HG03342 (cell line): ENCODE results near the gene TBC1D9.

ENCODE experiments used
- ATAC-seq: cut with Tn5 transposase; IDR thresholded peaks from one replicate; pipeline ENCODE4 v1.9.1; 2021; ENCODE audit warnings: mild to moderate bottlenecking, moderate library complexity; ENCODE audit not compliant: unreplicated experiment

TBC1D9 gene

DNA sequence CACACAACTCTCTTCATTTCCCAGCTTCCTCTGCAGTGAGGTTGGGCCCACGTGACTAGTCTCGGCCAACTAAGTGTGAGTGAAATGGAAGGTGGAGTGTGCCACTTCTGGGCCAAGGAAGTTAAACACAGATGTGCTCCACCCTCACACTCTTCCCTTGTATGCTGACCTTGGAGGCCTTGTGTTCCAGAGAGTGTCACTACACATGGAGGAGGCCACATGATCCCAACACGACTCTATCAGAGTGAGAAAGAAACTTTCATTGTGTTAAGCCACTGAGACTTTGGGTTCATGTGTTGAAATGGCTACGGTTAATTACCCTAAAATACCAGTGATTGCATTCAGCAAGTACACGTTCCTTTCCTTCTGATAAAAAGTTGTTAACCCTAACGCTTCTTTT, 55.1 kb downstream of the TBC1D9 start:
- ATAC-seq, result no peak

DNA sequence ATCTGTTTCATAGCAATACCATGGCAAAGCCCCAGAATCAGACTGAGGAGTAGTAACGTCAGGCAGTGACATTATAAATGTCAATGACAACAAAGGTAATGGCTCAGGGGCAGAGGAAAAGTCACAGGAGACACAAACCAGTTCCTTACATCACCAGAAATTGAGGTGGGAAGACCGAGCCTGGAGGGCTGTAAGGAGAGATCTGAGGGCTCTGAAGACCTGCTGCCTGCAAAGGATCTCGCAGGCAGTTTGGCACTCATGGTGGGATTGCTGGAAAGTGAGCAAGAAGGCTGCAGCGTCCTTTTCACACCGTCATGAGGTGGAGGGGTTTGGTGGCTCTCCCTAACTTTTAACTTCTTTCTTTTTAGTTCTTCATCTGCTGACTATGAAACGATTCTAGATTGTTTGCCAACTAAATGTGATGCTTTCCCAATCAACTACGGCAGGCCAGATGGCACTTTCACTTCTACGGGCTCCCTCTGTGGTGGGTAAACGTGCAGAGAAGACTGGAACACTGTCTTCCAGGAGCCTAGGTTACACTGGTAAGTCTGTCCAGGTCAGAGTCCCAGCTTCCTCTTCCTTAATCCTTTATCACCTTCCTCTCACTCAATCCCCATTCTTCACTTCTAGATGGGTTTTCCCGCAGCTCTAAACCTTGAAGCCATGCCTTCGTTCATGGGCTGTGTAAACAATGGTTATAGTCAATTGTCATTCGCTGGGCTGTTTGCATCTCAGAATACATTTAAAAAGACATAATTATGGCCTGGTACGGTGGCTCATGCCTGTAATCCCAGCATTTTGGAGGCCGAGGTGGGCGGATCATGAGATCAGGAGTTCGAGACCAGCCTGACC, 58.2 kb downstream of the TBC1D9 start:
- no peak for ATAC-seq

DNA sequence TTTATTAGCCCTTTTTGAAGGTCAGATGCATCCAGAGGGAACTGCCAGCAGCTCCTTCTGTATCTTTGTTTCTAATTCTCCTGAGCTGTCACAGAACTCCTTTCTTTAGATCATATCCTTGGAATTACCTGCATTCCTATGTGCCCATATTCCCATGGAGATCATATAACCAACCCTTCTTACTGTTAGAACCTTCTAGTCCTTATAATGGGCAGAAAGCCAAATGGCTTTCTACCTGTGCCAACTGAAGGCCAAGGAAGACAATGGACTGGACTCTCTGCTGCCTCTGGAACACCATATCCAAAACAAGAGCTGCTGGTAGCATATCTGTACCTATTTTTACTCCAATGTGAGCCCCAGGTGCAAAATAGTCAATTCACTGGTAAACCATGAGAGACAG, 60.7 kb downstream of the TBC1D9 start:
- ATAC-seq, result no peak

DNA sequence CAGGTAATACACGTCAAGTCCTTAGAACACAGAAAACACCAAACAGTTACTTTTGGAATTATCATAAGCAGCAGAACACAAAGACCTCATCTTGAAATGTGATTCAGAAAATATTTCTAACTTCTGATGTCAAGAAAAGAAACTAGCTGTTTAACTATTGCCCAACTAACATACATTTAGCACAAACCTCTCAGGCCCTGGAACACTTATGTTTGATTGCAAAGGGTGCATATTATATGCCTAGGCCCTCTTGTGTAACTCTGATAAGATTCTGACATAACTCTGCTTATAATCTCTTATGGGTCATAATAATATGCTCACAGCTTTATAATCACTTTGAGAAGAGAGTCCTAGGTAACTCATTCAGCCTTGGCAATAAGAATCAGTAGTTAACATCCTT, 62.6 kb downstream of the TBC1D9 start:
- ATAC-seq, result no peak

DNA sequence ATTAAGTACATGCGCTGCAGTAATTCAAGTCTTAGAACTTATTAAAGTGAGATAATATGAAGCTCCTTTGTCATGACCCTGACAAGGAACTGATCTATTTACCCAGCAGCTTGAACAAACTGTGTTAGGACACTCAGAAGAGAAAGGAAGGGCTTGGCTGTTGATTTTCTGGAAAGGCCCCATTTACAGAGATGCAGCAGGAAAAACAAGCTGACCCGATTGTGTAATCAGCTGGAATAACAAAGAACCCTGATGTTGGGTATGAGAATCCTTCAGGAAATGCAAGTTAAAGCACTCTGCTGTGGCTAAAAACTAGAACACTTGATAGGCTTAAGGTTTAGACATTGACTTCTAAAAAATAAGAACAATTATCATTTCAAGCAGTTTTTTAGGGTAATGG, 64.8 kb downstream of the TBC1D9 start:
- ATAC-seq, result no peak

DNA sequence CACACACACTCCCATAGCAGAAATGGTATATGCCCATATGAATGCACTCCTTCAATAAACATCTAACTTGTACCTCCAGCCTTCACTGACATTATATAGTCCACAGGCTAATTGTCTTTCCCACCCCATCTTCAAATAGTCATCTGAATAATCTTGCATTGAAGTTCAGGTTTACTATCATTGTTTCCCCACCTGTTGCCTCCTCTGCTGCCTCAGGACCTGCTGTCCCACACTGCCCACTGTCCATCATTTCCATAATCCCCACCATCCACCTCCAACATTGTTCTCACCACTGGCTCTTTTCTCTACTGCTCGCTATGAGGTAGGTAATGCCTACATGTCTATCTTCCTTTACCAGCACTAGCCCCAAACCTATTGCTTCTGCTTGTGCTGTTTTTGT, 66.1 kb downstream of the TBC1D9 start:
- no peak for ATAC-seq

DNA sequence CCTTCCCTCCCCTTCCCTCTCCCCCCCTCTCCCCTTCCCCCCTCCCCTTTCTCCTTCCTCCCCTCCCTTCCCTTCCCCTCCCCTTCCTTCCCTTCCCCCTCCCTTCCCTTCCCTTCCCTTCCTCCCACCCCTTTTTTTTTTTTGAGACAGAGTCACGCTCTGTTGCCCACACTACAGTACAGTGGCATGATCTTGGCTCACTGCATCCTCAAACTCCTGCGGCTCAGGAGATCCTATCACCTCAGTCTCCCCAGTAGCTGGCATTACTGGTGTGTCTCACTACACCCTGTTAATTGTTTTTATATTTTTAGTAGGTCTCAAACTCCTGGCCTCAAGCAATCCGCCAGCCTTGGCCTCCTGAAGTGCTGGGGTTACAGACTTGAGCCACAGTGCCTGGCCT, 66.6 kb downstream of the TBC1D9 start:
- ATAC-seq, result no peak

DNA sequence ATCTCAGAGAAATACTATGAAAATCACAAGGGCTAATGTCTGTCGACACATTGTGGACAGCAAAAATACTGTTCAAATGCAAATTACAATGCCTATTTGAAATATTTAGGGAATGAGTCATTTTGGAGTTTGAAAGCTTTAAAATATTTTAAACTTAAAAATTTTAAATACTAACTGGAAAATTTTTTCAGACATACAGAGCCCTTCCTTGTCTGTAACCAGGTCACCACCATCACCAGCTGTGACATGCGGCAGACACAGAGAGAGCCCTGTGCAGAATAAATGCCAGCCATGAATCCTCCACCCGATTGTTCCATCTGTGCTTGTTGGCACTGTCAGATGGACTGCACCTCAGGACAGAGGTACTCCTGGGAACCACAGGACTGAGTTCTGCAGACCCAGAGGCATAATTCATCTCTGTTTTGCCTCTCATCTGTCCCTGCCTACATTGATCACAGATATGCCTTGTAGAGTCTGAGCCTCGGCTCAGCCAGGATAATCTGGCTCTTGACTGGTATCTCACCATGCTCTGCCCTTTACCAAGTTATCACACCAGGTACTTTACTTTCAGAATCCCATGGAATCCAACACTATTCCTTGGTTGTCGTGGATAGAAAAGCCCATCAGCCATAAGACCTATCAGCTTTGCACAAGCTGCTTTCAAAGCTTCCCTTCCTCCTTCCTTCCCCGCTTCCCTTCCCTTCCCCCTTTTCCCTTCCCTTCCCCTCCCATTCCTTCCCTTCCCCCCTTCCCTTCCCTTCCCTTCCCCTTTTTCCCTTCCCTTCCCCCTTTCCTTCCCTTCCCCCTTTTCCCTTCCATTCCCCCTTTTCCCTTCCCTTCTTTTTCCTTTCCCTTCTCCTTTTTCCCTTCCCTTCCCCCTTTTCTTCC, 67.2 kb downstream of the TBC1D9 start:
- no peak for ATAC-seq

DNA sequence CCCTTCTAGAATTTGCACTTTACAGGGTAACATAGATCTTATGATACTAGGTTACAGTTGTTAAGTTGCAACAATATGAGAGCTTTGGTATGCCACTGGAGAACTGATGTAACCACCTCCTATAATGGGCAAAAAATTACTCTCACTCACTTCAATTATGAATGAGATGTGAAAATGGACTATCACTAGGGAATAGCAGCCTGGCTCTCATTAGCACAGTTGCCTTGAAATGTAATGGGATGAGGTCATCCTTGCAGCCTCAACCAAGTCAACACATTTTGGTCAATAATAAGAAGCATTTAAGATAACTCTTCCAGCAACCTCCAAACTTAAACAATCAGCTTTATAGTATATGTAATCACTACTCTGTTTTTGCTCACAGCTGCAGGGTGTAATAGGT, 69.4 kb downstream of the TBC1D9 start:
- no peak for ATAC-seq

DNA sequence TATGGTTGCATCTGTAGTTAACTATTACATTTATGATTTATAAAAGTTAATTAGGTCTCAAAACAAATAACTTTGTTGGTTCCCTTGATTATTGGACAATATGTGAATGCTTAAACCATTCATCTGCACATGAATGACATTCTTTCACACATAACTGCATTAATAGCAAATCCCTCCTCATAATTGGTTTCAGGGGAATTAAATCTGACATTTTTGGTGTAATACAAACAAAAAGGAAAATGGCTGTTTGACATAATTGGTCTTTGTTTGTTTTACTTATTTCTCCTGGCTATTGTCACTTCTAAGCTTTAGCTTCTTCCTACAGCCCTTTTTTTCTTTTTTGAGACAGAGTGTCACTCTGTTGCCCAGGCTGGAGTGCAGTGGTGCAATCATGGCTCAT, 71.9 kb downstream of the TBC1D9 start:
- ATAC-seq, result no peak

DNA sequence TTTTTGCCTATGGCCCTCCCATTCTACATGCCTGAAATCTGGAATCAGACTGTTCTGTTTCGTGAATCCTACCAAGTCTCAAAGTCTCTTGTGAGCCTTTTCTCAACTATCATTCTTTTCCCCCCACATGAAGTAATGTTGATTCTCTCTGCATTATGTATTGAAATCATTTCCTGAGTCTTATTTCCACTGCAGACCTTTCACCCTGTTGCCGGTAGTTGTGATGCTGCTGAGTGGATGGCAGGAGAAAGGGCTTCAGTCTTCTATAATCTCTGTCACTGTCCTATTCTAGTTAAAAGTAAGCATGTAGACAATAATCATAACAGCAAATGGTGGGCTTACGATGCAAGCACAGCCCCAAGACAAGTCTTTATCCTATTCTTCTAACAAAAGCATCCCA, 75.0 kb downstream of the TBC1D9 start:
- ATAC-seq, result no peak

DNA sequence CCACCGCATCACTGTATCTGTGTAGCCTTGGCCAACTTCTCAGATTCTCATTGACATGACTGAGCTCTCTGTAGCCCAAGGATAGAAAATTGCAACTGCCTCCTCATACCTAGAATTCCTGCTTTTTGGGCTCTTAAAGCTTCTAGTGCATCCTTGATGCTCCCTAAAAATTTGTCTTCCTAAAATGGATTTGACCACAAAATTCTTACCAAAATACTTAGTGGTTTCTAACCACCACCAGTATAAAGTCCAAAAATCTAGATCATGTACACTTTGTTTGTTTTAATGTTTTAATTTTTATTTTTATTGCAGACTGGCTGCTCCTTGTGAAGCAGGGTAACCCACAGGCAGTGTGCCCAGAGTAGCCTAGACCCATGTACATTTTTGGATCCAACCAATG, 75.5 kb downstream of the TBC1D9 start:
- ATAC-seq, result no peak

DNA sequence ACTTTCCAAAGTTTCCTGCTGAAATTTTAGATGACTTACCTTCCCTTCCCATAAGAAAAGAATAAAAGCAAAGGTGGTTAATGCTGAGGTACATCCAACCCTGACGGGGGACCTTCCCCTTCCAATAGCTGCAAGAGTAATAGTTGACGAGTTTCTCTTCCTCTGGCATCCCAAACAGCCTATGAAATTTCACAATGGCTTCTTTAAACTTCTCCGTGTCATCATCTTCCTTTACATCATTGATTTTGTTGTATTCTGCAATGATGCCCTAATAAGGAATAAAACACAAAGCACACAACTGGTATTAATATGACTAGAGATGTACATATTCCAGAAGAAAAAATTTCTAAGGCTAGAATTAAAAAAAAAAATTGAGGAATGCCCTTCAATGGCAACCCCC, 76.6 kb downstream of the TBC1D9 start:
- no peak for ATAC-seq

DNA sequence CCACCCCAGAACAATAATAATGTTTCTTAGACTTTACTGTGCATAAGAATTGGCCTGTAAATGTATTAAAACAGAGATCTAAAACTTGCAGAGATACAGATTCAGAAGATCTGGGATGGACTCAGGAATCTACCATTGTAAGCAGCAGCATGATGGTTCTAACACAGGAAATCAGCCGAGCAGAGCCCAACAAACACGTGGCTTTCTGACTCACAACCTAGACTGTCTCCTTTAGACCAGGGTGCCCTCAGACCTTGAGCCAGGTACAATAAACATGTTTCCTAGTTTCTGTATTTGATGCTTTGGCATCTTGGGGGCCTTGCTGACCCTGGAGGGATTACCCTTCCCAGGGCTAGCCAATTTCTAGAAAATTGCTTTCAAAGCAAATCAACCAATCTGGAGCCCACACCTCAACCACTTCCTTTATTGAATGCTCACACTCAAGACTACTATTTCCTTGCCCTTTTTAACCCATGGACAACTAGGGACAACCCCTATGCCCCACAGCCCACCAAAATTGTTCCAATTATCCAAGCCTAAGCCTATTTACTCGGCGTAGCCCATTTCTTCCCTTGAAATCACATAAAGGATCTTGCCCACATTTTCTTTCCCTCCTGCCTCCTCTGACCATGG, 80.5 kb downstream of the TBC1D9 start:
- no peak for ATAC-seq

DNA sequence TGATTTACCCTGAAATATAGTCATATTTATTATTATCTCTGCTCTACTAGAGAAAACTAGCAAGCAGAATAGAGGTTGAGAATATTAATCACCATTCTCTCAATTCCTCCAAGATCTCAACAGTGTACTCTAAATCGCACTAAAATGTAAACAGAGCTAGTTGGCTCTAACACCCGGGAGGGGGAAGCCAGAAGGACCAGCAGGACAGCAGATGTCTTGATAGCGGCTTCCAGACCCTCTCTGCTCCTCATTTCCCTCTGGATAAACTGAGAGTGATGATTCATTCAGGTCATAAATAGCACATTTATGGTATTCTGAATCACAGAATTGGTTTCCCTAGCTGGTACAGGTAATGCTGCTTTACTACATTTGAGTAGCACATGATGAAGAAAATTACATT, 82.5 kb downstream of the TBC1D9 start:
- ATAC-seq, result no peak

DNA sequence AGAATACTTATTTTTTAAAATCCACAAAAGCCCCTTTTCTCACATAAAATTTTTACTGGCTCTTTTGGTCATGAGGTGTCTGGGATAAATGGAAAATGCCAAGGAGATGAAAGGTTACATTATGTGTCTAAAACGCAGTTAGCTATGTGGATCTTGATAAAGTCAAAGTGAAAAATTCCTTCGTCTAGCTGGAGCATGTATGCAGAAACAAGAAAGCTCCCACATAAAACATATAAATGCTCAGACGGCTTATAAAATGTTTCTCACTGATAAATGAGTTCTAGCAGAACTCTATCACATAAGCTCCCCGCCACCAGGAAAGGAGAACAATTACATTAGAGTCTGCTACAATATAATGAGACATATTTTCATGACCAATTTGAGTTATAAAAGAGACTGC, 83.8 kb downstream of the TBC1D9 start:
- no peak for ATAC-seq

DNA sequence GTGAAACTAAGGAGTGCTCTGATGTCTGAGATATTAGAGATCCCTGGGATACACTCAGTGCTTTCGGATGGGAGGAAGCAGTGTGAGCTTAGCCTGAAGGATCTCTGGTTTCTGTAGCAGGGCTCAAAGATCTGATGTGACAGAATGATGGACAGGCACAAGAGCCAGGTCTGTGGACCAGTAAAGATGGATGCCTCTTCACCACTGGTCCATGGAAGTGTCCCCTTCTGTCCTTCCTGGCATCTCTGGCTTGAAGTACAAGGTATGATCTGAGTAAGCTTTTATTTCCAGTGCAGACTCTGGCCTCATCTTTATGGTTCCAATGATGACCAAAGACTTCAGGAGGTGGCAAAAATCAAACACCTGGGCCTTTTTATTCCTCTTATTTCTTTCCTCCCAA, 88.1 kb downstream of the TBC1D9 start:
- no peak for ATAC-seq

DNA sequence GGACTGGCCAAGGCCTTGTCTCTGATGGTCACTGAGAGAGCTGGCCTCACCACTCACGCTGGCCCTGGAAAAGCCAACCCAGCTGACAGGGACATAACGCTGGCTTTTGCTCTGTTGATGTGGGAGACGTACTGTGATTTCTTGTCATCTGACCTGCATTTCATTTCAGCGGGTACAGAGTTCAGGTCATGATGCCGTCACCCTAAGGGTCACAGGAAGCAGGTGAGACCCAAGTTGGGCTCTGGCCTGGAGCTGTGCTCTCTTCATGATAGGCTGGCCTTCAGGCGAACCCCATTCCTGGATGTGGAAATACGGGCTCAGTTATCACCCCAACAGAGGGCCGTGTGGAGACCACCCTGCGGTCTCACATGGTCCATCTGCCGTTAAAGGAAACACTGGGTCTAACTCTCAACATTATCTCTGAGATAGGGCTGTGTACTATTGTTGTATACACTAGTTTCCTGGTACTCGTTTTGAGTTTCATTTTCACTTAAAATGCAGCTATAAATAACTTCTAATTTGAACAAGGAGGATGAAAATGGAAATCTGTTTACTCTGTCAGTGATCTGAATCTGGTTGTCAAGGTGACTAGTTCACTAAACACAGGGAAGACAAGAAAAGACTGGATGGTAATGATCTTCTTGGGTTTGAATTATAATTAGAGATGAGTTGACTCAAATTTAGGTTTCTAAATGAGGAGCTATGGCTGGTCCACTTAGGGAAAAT, 89.1 kb downstream of the TBC1D9 start:
- ATAC-seq, result peak; percentile 71

DNA sequence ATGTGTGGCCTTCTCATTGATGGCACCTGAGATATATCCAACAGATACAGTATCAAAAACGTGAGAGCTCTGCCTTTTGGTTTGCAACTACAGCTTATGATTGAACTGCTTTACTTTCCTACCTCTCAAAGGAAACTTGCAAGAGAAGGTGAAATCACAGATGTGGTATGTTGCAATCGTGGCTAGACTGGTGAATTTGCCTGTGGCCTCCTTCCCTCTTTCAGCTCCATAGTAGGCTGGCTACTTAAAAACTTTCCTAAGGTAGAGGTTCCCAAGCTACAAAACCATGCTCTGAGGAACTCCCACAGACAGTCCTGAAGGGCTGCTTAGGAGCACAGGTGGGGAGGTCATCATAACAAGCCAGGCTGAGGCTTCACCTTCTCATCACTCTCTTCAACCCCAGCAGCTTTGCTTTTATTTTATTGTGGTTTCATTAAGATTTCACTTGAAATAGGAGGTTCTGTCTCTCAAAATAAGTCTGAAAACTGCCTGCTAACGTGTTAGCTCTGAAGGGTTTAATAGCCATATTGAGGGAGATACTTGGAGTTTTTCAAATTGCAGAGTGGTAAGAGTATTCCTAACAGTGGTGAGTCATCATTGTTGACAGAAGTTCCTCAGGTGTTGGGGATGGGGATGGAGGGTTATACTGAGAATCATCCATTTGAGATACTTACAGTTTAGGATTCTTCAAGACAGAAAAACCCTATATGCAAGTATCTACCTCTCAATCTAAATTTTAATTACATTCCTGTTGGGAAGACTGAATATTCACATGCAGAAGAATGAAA, 93.9 kb downstream of the TBC1D9 start:
- no peak for ATAC-seq

DNA sequence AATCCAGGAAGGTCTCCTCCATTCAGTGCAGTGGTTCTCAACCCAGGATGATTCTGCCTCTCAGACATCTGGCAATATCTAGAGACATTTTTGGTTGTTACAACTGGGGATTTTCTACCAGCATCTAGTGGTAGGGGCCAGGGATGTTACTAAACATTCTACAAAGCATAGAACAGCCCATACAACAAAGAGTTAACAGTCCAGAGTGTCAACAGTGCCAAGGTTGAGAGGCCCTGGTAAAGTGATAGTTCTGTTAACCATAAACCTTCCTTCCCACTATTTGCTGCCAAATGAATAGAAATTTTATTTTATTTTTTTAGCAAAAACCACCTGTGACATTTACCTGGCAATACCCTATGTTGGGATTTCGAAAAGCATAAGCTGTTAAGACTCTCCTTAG, 94.6 kb downstream of the TBC1D9 start:
- no peak for ATAC-seq
